GM12801 (cell line): ENCODE measurements around the gene ZRANB1.

Experiments used
- CTCF ChIP-seq: IDR thresholded peaks from one replicate; pipeline ENCODE4 v1.5.1; 2011; ENCODE audit warnings: control low read depth; ENCODE audit not compliant: insufficient read length; ENCODE audit errors: extremely low read depth

The ZRANB1 gene

GRCh38 chr10:125030567-125031197, 88.8 kb downstream of the ZRANB1 start:
- TF ChIP-seq CTCF: no peak

GRCh38 chr10:125032474-125033020, 90.6 kb downstream of the ZRANB1 start:
- no peak for TF ChIP-seq CTCF

GRCh38 chr10:125033146-125033924, 91.4 kb downstream of the ZRANB1 start:
- TF ChIP-seq CTCF: no peak

GRCh38 chr10:125034675-125035074, 92.8 kb downstream of the ZRANB1 start:
- no peak for TF ChIP-seq CTCF

- no peak for TF ChIP-seq CTCF
Measured at GRCh38 chr10:125035136-125035535, 93.2 kb downstream of the ZRANB1 start.

- TF ChIP-seq CTCF: no peak
Measured at GRCh38 chr10:125035588-125036295, 93.8 kb downstream of the ZRANB1 start.
